Mammary epithelial cell (primary cell): ENCODE measurements around the gene CLEC4A.

Experiments used
- EZH2 ChIP-seq: IDR thresholded peaks from 2 replicates; pipeline ENCODE4 v1.6.1; 2012; ENCODE audit warnings: low read length, inconsistent platforms, borderline replicate concordance
- TF ChIP-seq, protein P1 (sequence below), 2 donors: IDR thresholded peaks in 1 of 2; conservative IDR thresholded peaks in 1 of 2; 2 replicates each; pipeline ENCODE4 v1.5.1; 2011 to 2012; ENCODE audit warnings: inconsistent platforms in 2 of 2, low read length in 2 of 2, mild to moderate bottlenecking in 2 of 2, control low read depth in 1 of 2, low read depth in 1 of 2; ENCODE audit not compliant: insufficient read depth in 1 of 2; ENCODE audit errors: extremely low read depth in 1 of 2

DNA sequence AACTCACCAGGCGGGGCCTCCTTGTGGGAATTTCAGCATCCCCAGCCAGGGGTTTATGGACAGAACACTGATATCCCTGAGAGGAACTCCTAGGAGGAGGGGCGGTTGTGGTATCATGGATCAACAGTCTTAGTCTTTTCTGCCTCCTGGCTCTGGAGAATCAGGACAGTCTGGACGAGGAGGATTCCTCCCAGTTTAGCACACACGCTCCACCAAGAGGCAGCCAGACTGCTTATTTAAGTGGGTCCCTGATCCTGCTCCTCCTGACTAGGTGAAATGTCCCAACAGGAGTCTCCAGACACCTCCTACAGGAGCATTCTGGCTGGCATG is 23.0 kb downstream of the CLEC4A start:
- no peak for TF ChIP-seq EZH2
- TF ChIP-seq, protein P1, sequence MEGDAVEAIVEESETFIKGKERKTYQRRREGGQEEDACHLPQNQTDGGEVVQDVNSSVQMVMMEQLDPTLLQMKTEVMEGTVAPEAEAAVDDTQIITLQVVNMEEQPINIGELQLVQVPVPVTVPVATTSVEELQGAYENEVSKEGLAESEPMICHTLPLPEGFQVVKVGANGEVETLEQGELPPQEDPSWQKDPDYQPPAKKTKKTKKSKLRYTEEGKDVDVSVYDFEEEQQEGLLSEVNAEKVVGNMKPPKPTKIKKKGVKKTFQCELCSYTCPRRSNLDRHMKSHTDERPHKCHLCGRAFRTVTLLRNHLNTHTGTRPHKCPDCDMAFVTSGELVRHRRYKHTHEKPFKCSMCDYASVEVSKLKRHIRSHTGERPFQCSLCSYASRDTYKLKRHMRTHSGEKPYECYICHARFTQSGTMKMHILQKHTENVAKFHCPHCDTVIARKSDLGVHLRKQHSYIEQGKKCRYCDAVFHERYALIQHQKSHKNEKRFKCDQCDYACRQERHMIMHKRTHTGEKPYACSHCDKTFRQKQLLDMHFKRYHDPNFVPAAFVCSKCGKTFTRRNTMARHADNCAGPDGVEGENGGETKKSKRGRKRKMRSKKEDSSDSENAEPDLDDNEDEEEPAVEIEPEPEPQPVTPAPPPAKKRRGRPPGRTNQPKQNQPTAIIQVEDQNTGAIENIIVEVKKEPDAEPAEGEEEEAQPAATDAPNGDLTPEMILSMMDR (conservative IDR thresholded peaks at IDR 0.05 in 1 of 2, IDR thresholded peaks at IDR 0.05 in 1 of 2; ENCODE audit: extremely low read depth in 1 of 2, insufficient read depth in 1 of 2, low read depth in 1 of 2, low read length in 2 of 2), result no peak
